NB4 (cell line): ENCODE measurements around the gene CRTC1.

Experiments
- DNase-seq: peaks from one replicate; pipeline ENCODE4 v3.0.0; 2010; ENCODE audit warnings: low read depth
- H3K4me3 ChIP-seq: one replicate; pipeline ENCODE4 v1.5.1; 2011; ENCODE audit warnings: mild to moderate bottlenecking, low read depth, low read length, moderate library complexity
- MYC ChIP-seq: IDR thresholded peaks from 2 replicates; pipeline ENCODE4 v1.6.1; 2011; ENCODE audit warnings: low read depth, low read length
- POLR2A ChIP-seq: IDR thresholded peaks from 2 replicates; pipeline ENCODE4 v1.6.1; 2011; ENCODE audit warnings: mild to moderate bottlenecking; ENCODE audit not compliant: insufficient read length; ENCODE audit errors: extremely low read depth
- TF ChIP-seq, protein P1 (sequence below): IDR thresholded peaks from one replicate; pipeline ENCODE4 v1.5.1; 2012; ENCODE audit warnings: low read depth, low read length
- TF ChIP-seq, protein P2 (sequence below): IDR thresholded peaks from 2 replicates; pipeline ENCODE4 v1.6.1; 2011; ENCODE audit warnings: low read depth, low read length

CRTC1 gene

DNA sequence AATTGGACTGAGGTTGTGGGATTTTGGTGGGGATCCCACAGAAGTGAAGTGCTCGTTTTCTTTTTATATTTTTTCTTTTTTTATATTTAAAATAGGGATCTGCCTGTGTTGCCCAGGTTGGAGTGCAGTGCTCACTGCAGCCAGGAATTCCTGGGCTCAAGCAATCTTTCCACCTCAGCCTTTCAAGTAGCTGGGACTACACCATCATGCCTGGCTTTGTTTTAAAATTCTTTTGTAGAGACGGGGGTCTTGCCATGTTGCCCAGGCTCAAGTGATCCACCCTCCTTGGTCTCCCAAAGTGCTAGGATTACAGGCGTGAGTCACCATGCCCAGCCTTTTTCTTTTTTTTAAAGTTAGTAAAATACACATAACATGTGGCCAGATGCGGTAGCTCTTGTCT, 20.6 kb downstream of the CRTC1 start:
- DNase-seq = no peak
- TF ChIP-seq POLR2A (no peak), MYC (no peak)
- TF ChIP-seq, protein P1, sequence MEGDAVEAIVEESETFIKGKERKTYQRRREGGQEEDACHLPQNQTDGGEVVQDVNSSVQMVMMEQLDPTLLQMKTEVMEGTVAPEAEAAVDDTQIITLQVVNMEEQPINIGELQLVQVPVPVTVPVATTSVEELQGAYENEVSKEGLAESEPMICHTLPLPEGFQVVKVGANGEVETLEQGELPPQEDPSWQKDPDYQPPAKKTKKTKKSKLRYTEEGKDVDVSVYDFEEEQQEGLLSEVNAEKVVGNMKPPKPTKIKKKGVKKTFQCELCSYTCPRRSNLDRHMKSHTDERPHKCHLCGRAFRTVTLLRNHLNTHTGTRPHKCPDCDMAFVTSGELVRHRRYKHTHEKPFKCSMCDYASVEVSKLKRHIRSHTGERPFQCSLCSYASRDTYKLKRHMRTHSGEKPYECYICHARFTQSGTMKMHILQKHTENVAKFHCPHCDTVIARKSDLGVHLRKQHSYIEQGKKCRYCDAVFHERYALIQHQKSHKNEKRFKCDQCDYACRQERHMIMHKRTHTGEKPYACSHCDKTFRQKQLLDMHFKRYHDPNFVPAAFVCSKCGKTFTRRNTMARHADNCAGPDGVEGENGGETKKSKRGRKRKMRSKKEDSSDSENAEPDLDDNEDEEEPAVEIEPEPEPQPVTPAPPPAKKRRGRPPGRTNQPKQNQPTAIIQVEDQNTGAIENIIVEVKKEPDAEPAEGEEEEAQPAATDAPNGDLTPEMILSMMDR = no peak
- TF ChIP-seq, protein P2, sequence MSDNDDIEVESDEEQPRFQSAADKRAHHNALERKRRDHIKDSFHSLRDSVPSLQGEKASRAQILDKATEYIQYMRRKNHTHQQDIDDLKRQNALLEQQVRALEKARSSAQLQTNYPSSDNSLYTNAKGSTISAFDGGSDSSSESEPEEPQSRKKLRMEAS = no peak

DNA sequence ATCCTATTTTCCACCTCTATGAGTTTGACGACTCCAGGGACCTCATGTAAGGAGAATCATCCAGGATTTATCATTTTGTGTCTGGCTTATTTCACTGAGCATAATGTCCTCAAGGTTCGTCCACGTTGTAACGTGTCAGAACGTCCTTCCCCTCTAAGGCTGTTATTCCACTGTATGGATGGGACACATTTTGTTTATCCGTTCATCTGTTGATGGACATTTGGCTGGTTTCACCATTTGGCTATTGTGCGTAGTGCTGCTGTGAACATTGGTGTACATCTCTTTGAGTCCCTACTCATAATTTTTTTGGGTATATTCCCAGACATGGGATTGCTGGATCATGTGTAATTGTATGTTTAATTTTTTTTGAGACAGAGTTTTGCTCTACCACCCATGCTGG, 21.5 kb downstream of the CRTC1 start:
- TF ChIP-seq, protein P1 = no peak
- TF ChIP-seq POLR2A = no peak
- no peak for TF ChIP-seq MYC
- TF ChIP-seq, protein P2 = no peak

More for the DNA sequence above, 20.6 kb downstream of the CRTC1 start:
- no peak overlapping the region for H3K4me3 ChIP-seq

DNA sequence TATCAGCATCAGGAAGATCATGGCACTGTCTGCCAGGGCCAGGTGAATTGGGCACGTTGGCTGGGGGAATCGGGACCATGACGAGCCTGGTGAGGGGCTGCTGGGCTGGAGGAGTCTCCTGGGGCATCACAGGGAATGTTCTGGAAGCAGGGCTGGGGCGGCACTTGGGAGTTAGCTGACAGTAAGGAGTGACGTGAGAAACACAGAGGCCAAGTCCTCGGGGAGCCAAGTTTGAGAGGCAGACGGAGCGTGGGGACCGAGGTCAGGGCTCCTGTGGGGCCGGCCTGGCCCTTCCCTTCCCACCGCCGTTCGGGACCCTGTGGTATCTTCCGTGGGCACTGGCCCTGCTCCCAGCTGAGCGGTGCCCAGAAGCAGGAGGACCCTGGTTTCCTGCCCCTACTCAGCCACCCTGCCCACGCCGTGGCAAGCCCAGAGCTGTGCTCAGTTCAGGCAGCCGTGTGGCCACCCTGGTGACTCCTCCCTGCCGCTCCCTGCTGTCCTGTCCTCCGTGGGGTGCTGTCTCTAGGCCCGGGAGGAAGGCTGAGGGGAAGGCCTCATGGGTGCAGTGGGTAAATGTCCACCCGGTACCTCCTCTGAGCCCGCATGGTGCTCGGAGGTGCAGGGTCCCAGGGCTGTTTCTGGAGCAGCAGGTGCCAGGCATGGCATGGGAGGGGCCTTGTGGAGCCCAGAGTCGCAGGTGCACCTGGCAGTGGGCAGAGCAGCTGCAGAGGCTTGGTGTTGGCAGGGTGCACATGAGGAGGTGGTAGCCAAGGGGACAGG, 25.2 kb downstream of the CRTC1 start:
- H3K4me3 ChIP-seq = no peak overlapping the region
- DNase-seq = no peak
- TF ChIP-seq POLR2A (no peak), MYC (no peak)
- TF ChIP-seq, protein P2 = no peak
- TF ChIP-seq, protein P1 = no peak

More for the DNA sequence above, 21.5 kb downstream of the CRTC1 start:
- no peak for DNase-seq
- no peak overlapping the region for H3K4me3 ChIP-seq

DNA sequence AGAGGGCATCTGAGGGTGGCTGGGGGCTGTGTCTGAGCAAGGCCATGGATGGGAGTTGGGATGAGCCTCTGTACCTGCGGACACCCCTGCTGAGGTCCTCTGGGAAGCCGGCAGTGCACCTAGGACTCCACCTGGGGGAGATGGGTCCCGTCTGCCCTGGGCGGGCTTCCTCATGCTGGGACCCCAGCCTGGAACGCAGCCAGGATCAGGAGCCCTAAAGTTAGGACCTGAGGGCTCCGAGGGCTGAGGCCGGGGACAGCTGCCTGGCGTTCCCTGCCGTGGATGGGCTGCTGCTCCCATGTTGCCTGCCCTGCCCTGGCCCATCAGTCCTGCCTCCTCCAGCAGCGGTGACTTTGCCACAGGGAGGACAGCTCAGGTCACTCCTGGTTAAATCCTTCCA, 26.1 kb downstream of the CRTC1 start:
- DNase-seq = no peak
- no peak overlapping the region for H3K4me3 ChIP-seq
- TF ChIP-seq POLR2A (no peak), MYC (no peak)
- TF ChIP-seq, protein P2 = no peak
- TF ChIP-seq, protein P1 = no peak

DNA sequence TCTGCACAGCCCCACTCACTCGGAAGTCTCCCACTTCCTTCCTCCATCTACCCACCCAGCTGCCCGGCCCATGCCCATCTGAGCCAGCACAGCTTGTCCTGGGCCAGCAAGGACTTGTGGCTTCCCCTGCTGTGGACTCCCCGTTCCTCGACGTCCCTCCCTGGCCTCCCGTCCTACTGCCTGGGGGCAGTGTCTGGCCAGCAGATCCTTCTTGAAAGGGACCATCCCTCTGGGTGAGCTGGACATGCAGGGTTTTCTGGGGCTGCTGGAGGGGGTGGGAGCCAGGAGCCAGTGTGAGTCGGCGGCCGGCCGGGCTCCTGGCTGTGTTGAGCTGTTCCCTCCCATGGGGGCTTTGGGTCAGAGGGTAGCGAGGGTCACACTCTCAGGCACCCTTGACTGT, 26.7 kb downstream of the CRTC1 start:
- H3K4me3 ChIP-seq = no peak overlapping the region
- no peak for DNase-seq
- TF ChIP-seq, protein P2 = no peak
- TF ChIP-seq POLR2A = no peak
- TF ChIP-seq, protein P1 = no peak
- TF ChIP-seq MYC = no peak
